Naive thymus-derived CD4-positive, alpha-beta T cell (primary cell): ENCODE measurements around the gene ELMO1. TPM values are rescaled to one million over a fixed set of nuclear protein-coding genes. Genes with fewer than 3 reads are reported as not detected.

Source experiments
- ATAC-seq: fragments of 150-1000 bp; cut with Tn5 transposase; 2 replicates; pipeline ENCODE4 v1.10.0; 2021; ENCODE audit warnings: mild to moderate bottlenecking, moderate library complexity
- CTCF ChIA-PET: fragments of 350-600 bp; sonication (Branson Sonifier 250); formaldehyde crosslinking; loops from one replicate; lab custom pipeline; 2021; ENCODE audit warnings: antibody characterized with exemption; lab: Charles Lee
- POLR2A ChIA-PET: fragments of 350-600 bp; sonication (Branson Sonifier 250); formaldehyde crosslinking; loops from one replicate; lab custom pipeline; 2021; ENCODE audit warnings: antibody characterized with exemption, inconsistent platforms; lab: Charles Lee
- DNase-seq, 9 donors: peaks; one replicate each; pipeline versions ENCODE4 v3.0.0 to v3.0.0-alpha.2; 2020 to 2022; ENCODE audit warnings: mixed read lengths in 1 of 9
- H3K27ac ChIP-seq: one replicate; pipeline ENCODE4 v1.7.0; 2013; ENCODE audit warnings: mild to moderate bottlenecking, low read depth, low read length, moderate library complexity
- H3K27me3 ChIP-seq, 2 donors: one replicate each; pipeline ENCODE4 v1.7.0; 2013; ENCODE audit warnings: low read length in 2 of 2, mild to moderate bottlenecking in 2 of 2, moderate library complexity in 2 of 2; ENCODE audit not compliant: control insufficient read depth in 2 of 2, insufficient read depth in 2 of 2
- H3K36me3 ChIP-seq, 3 experiments: 1 replicate in 2 of 3; 2 replicates in 1 of 3; pipeline ENCODE4 v1.7.0; 2013; ENCODE audit warnings: low read length in 3 of 3, mild to moderate bottlenecking in 3 of 3, moderate library complexity in 1 of 3; ENCODE audit not compliant: insufficient read depth in 3 of 3, control insufficient read depth in 2 of 3
- H3K4me1 ChIP-seq, 2 donors: one replicate each; pipeline ENCODE4 v1.7.0; 2013; ENCODE audit warnings: low read length in 2 of 2, mild to moderate bottlenecking in 2 of 2, moderate library complexity in 1 of 2; ENCODE audit not compliant: control insufficient read depth in 2 of 2, insufficient read depth in 2 of 2
- H3K4me3 ChIP-seq: 2 replicates; pipeline ENCODE4 v1.7.0; 2013; ENCODE audit warnings: mild to moderate bottlenecking, low read length
- H3K9me3 ChIP-seq, 3 experiments: 1 replicate in 2 of 3; 2 replicates in 1 of 3; pipeline ENCODE4 v1.7.0; 2013; ENCODE audit warnings: low read length in 3 of 3; ENCODE audit not compliant: control insufficient read depth in 2 of 3
- H3K27ac Mint-ChIP-seq, 9 donors: one replicate each; pipeline ENCODE4 v1.8.0; 2020 to 2022; ENCODE audit warnings: mixed read lengths in 9 of 9, mild to moderate bottlenecking in 8 of 9, moderate library complexity in 5 of 9, inconsistent platforms in 2 of 9
- H3K27me3 Mint-ChIP-seq, 5 donors: one replicate each; pipeline ENCODE4 v1.8.0; 2021 to 2022; ENCODE audit warnings: mixed read lengths in 5 of 5, mild to moderate bottlenecking in 1 of 5
- H3K36me3 Mint-ChIP-seq, 5 donors: one replicate each; pipeline ENCODE4 v1.8.0; 2020 to 2022; ENCODE audit warnings: mixed read lengths in 5 of 5, mild to moderate bottlenecking in 3 of 5, inconsistent platforms in 1 of 5
- H3K4me1 Mint-ChIP-seq, 7 donors: one replicate each; pipeline ENCODE4 v1.8.0; 2020 to 2022; ENCODE audit warnings: mixed read lengths in 7 of 7, mild to moderate bottlenecking in 3 of 7, inconsistent platforms in 1 of 7
- H3K4me3 Mint-ChIP-seq, 10 donors: one replicate each; pipeline ENCODE4 v1.8.0; 2020 to 2022; ENCODE audit warnings: mild to moderate bottlenecking in 10 of 10, mixed read lengths in 10 of 10, moderate library complexity in 6 of 10, inconsistent platforms in 2 of 10
- H3K9me3 Mint-ChIP-seq, 11 donors: one replicate each; pipeline ENCODE4 v1.8.0; 2020 to 2022; ENCODE audit warnings: mixed read lengths in 11 of 11, mild to moderate bottlenecking in 4 of 11, inconsistent platforms in 1 of 11, moderate library complexity in 1 of 11
- intact Hi-C, 2 donors: fragments of 100-400 bp; cut with micrococcal nuclease; formaldehyde crosslinking; loops; one replicate each; pipeline ENCODE4 v1.15.1; 2023
- microRNA-seq: library from miRNA; unstranded; fragments of <30 nt; microRNA quantifications from one replicate; pipeline ENCODE4 v1.2.0, GENCODE V29; 2022; ENCODE audit warnings: borderline microRNAs expressed
- polyA plus RNA-seq, 2 donors: library from polyadenylated mRNA; unstranded; fragments of 300-500 nt; fragmentation: Illumina TruSeq; gene quantifications; one replicate each; pipeline ENCODE4 v1.2.3, GENCODE V29; 2021
- total RNA-seq, 6 experiments: library from RNA in 5 of 6; stranded (reverse) in 5 of 6; gene quantifications; 1 replicate in 5 of 6; 2 replicates in 1 of 6; pipeline ENCODE4 v1.2.3 and lab custom pipeline; 2021 to 2026

Gene ELMO1
- total and polyA plus RNA-seq, 7 experiments from 2014 or later = 63.6 to 160 (median 124) TPM

DNA sequence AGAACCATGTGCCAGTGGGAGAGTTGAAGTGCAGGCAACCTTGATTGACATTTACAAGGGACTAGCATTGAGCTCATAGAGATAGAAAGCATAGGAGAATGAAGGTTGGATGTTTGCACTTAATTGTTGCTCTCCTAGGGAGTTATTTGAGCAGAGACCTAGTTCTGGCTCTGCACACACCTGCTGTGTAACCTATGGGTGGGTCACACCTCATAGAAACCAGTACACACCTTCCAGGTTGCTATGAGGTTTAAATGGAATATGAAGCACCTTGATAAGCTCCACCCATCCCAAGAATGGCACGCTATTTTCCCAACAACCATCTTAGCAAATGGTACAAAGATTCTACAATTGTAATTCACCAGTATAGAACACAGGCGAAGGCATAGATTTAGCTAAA, 638.2 kb downstream of the ELMO1 start:
- ATAC-seq (no peak), DNase-seq (no peak)
- H3K36me3 Mint-ChIP-seq = peaks cover 0 to 8% (median 0%) of the 10 kb centered on the region in 5 donors
- no peaks in the 10 kb centered on the region for H3K27me3 Mint-ChIP-seq
- Histone ChIP-seq H3K27ac (no peak overlapping the region), H3K27me3 (no peaks in the 10 kb centered on the region), H3K9me3 (no peaks in the 10 kb centered on the region), H3K36me3 (no peaks in the 10 kb centered on the region), H3K4me3 (no peak overlapping the region), H3K4me1 (peaks cover 0 to 7% of the 10 kb centered on the region in 2 donors)
- ChIA-PET CTCF (no interaction called here), POLR2A (no interaction called here)
- no peak overlapping the region for H3K27ac Mint-ChIP-seq
- peaks cover 8 to 25% (median 12%) of the 10 kb centered on the region in 7 donors for H3K4me1 Mint-ChIP-seq
- H3K4me3 Mint-ChIP-seq = no peak overlapping the region
- intact Hi-C loops = no loop called here
- peaks cover 0 to 4% (median 0%) of the 10 kb centered on the region in 11 donors for H3K9me3 Mint-ChIP-seq

DNA sequence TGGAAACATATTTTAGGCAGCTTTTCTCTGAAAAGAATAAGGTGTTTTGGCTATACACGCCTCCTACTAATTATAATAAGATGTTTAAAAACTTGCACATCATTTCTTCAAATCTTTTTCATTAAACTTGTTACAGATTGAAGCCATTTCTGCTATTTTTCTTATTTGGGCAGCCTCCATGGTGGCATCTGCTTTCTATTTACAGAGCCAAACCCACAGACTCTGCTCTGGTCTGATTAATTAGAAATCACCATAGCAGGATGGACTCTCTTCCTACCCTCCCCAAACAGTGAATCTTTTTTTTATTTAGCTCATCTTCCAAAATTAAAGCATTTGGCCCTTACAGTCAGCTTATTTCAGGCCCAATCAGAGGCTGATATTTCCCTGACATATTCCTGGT, 638.6 kb downstream of the ELMO1 start:
- ATAC-seq = no peak

DNA sequence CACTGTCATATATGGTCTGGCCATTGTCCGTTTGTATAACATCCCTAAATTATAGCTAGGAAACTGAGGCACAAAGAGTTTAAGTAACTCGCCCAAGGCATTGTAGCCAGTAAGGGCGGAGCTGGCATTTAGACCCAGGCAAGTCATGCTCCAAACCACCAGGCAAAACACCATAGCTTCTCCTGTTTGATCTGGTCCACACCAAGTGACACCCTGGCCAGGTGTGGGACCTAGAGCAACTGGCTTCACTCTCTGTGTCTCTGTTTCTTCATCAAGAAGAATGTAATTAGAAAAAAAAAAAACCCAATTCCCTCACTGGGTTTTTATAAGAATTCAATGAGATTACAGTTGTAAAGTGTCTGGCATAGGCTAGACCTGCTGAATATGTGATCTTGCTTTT, 639.2 kb downstream of the ELMO1 start:
- peaks cover 8 to 25% (median 12%) of the 10 kb centered on the region in 7 donors for H3K4me1 Mint-ChIP-seq
- CTCF ChIA-PET = no interaction called here
- peak overlapping the region in 1 of 10 donors; percentile 0 for H3K4me3 Mint-ChIP-seq
- POLR2A ChIA-PET = interaction anchor here (0.6 kb wide), 1 partner anchor 318 kb away, joined by 3 read pairs; no protein-coding TSS in a partner anchor
- Histone ChIP-seq H3K27me3 (no peaks in the 10 kb centered on the region), H3K4me1 (peaks cover 0 to 7% of the 10 kb centered on the region in 2 donors), H3K27ac (no peak overlapping the region), H3K9me3 (no peaks in the 10 kb centered on the region), H3K36me3 (no peaks in the 10 kb centered on the region), H3K4me3 (no peak overlapping the region)
- H3K9me3 Mint-ChIP-seq = peaks cover 0 to 8% (median 0%) of the 10 kb centered on the region in 11 donors
- DNase-seq (no peak), ATAC-seq (no peak)
- peaks cover 0 to 7% (median 0%) of the 10 kb centered on the region in 5 donors for H3K27me3 Mint-ChIP-seq
- peaks cover 0 to 16% (median 0%) of the 10 kb centered on the region in 5 donors for H3K36me3 Mint-ChIP-seq
- H3K27ac Mint-ChIP-seq = peak overlapping the region in 3 of 9 donors; percentile 13 to 36 (median 15)
- intact Hi-C loops = no loop called here

More for the DNA sequence above, 638.6 kb downstream of the ELMO1 start:
- no peak for DNase-seq
- Mint-ChIP-seq H3K36me3 (peaks cover 0 to 12% (median 0%) of the 10 kb centered on the region in 5 donors), H3K9me3 (peaks cover 0 to 7% (median 0%) of the 10 kb centered on the region in 11 donors), H3K4me3 (no peak overlapping the region), H3K4me1 (peaks cover 8 to 25% (median 12%) of the 10 kb centered on the region in 7 donors), H3K27me3 (peaks cover 0 to 3% (median 0%) of the 10 kb centered on the region in 5 donors), H3K27ac (peak overlapping the region in 1 of 9 donors; percentile 13)
- ChIA-PET CTCF (no interaction called here), POLR2A (interaction anchor here (0.6 kb wide), 1 partner anchor 318 kb away, joined by 3 read pairs; no protein-coding TSS in a partner anchor)
- intact Hi-C loops = no loop called here
- Histone ChIP-seq H3K4me3 (no peak overlapping the region), H3K4me1 (peaks cover 0 to 7% of the 10 kb centered on the region in 2 donors), H3K36me3 (no peaks in the 10 kb centered on the region), H3K9me3 (no peaks in the 10 kb centered on the region), H3K27ac (no peak overlapping the region), H3K27me3 (no peaks in the 10 kb centered on the region)

DNA sequence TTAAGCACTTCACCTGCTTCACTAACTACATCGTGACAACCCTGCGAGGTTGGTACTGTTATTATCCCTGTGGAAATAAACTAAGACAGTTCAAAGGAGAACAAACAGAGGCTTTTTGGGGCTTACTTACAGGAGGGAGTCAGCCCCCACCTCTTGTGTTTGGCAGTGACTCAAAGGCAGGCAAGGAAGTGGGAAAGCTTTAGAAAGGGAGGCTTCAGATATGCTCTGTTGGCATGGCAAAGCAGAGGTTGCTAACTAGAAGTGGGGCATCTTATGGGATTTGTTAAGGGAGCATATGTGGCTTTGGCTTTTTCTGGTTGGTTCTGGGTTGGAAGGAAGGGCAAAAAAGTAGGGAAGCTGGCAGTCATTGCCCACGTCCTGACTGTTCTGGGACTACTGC, 639.6 kb downstream of the ELMO1 start:
- H3K9me3 Mint-ChIP-seq = peaks cover 0 to 8% (median 0%) of the 10 kb centered on the region in 11 donors
- peak overlapping the region in 1 of 10 donors; percentile 0 for H3K4me3 Mint-ChIP-seq
- peak overlapping the region in 4 of 9 donors; percentile 13 to 70 (median 26) for H3K27ac Mint-ChIP-seq
- ATAC-seq (no peak), DNase-seq (peak in 1 of 9 donors; percentile 16)
- Histone ChIP-seq H3K27me3 (no peaks in the 10 kb centered on the region), H3K9me3 (no peaks in the 10 kb centered on the region), H3K4me1 (peaks cover 0 to 7% of the 10 kb centered on the region in 2 donors), H3K36me3 (no peaks in the 10 kb centered on the region), H3K4me3 (no peak overlapping the region), H3K27ac (no peak overlapping the region)
- POLR2A ChIA-PET = no interaction called here
- intact Hi-C loops = no loop called here
- CTCF ChIA-PET = no interaction called here
- H3K27me3 Mint-ChIP-seq = peaks cover 0 to 9% (median 0%) of the 10 kb centered on the region in 5 donors
- H3K4me1 Mint-ChIP-seq = peaks cover 8 to 25% (median 12%) of the 10 kb centered on the region in 7 donors
- H3K36me3 Mint-ChIP-seq = peaks cover 0 to 16% (median 0%) of the 10 kb centered on the region in 5 donors

DNA sequence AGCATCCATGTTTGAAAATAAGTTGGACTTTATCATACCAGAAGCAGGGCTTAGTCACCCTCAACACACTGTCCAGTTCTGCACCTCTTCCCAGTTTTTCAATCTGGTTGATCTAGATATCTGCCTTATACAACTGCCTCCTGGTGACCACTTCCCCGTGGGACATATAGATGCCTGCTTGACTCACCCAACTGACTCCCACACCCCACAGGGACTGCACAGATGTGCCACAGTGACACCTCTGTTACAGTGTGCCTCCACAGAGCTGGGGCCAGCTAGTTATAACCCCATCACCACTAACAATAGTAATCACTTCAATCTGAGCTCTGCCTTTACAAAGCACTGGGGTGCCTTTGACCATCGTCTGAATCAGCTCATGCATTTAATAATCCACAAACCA, 641.8 kb downstream of the ELMO1 start:
- ChIA-PET CTCF (no interaction called here), POLR2A (interaction anchor here (0.5 to 0.8 kb wide), 2 partner anchors 19 to 1539 kb away, joined by 3 to 4 read pairs; no protein-coding TSS in a partner anchor)
- peaks cover 0 to 7% of the 10 kb centered on the region in 2 donors for H3K4me1 ChIP-seq
- Mint-ChIP-seq H3K4me3 (no peak overlapping the region), H3K27ac (no peak overlapping the region), H3K9me3 (peaks cover 0 to 8% (median 0%) of the 10 kb centered on the region in 11 donors), H3K27me3 (peaks cover 0 to 28% (median 0%) of the 10 kb centered on the region in 5 donors), H3K36me3 (peaks cover 0 to 16% (median 0%) of the 10 kb centered on the region in 5 donors), H3K4me1 (peaks cover 8 to 25% (median 12%) of the 10 kb centered on the region in 7 donors)
- H3K9me3 ChIP-seq = no peaks in the 10 kb centered on the region
- DNase-seq = no peak
- H3K27me3 ChIP-seq = no peaks in the 10 kb centered on the region
- intact Hi-C loops = no loop called here
- H3K36me3 ChIP-seq = no peaks in the 10 kb centered on the region
- no peak overlapping the region for H3K4me3 ChIP-seq
- ATAC-seq = no peak
- H3K27ac ChIP-seq = no peak overlapping the region

Small RNA genes within 50 kb of the gene (microRNA-seq; reads per million reads assigned to microRNA genes)
- not detected for gene MIR1200

Other genes with a start within 250 kb of the ELMO1 start
- 10 to 100 TPM in 1 of 5 experiments, 1 to 10 TPM in 1, under 1 TPM in 1, not detected in 2; 0.38 to 16.4 (median 1.1) TPM for gene GPR141, start 234.9 kb upstream of the ELMO1 start, total RNA-seq
- not detected for gene GPR141, start 234.9 kb upstream of the ELMO1 start, polyA plus RNA-seq